Dedifferentiated amniotic fluid mesenchymal stem cell (primary cell): ENCODE data around the gene PACSIN2.
"Not testable (repeated sequence)": the region's sequence is repeated elsewhere in the genome, so short reads cannot be mapped to it uniquely, and the experiment has no call there.

Source experiments
- DNase-seq: peaks from one replicate; pipeline ENCODE4 v3.0.0-alpha.2; 2016; ENCODE audit errors: extremely low spot score

The PACSIN2 gene

GRCh38 chr22:43011079-43011478 lies 3.9 kb downstream of the PACSIN2 start:
- no peak for DNase-seq

- DNase-seq: no peak
Measured at GRCh38 chr22:43009444-43009843, 5.5 kb downstream of the PACSIN2 start.

GRCh38 chr22:43008921-43009320 lies 6.0 kb downstream of the PACSIN2 start:
- no peak for DNase-seq

GRCh38 chr22:43008509-43008908 lies 6.4 kb downstream of the PACSIN2 start:
- no peak for DNase-seq

GRCh38 chr22:43007519-43008102 lies 7.3 kb downstream of the PACSIN2 start:
- no peak for DNase-seq

- DNase-seq: no peak
Measured at GRCh38 chr22:43006753-43007152, 8.2 kb downstream of the PACSIN2 start.

- no peak for DNase-seq
Measured at GRCh38 chr22:43006016-43006505, 8.9 kb downstream of the PACSIN2 start.

- DNase-seq: no peak
Measured at GRCh38 chr22:43005106-43005505, 9.8 kb downstream of the PACSIN2 start.

GRCh38 chr22:43004362-43005035 lies 10.4 kb downstream of the PACSIN2 start:
- DNase-seq: no peak

- DNase-seq: peak; percentile 38
Measured at GRCh38 chr22:43002202-43002586, 12.8 kb downstream of the PACSIN2 start.

GRCh38 chr22:43001271-43002201 lies 13.4 kb downstream of the PACSIN2 start:
- DNase-seq: no peak

GRCh38 chr22:43000441-43001175 lies 14.3 kb downstream of the PACSIN2 start:
- DNase-seq: no peak

- DNase-seq: no peak
Measured at GRCh38 chr22:42997582-42998090, 17.3 kb downstream of the PACSIN2 start.

GRCh38 chr22:42996646-42997365 lies 18.1 kb downstream of the PACSIN2 start:
- no peak for DNase-seq

GRCh38 chr22:42995654-42996053 lies 19.3 kb downstream of the PACSIN2 start:
- DNase-seq: not testable (repeated sequence)

- peak; percentile 91 for DNase-seq
Measured at GRCh38 chr22:42994917-42995562, 19.9 kb downstream of the PACSIN2 start.

GRCh38 chr22:42994276-42994916 lies 20.6 kb downstream of the PACSIN2 start:
- DNase-seq: no peak

GRCh38 chr22:42993651-42994275 lies 21.2 kb downstream of the PACSIN2 start:
- DNase-seq: peak; percentile 54

GRCh38 chr22:42992886-42993479 lies 22.0 kb downstream of the PACSIN2 start:
- no peak for DNase-seq
